Measurements from ENCODE around the gene STAT3. TPM values are rescaled to one million over a fixed set of nuclear protein-coding genes. Genes with fewer than 3 reads are reported as not detected.

The STAT3 gene
- total and polyA plus RNA-seq, 2 of the 13 experiments (the other 11 are each of a cell fraction or from before 2014, with no cell fraction given), result 61.8 to 62.4 TPM

DNA sequence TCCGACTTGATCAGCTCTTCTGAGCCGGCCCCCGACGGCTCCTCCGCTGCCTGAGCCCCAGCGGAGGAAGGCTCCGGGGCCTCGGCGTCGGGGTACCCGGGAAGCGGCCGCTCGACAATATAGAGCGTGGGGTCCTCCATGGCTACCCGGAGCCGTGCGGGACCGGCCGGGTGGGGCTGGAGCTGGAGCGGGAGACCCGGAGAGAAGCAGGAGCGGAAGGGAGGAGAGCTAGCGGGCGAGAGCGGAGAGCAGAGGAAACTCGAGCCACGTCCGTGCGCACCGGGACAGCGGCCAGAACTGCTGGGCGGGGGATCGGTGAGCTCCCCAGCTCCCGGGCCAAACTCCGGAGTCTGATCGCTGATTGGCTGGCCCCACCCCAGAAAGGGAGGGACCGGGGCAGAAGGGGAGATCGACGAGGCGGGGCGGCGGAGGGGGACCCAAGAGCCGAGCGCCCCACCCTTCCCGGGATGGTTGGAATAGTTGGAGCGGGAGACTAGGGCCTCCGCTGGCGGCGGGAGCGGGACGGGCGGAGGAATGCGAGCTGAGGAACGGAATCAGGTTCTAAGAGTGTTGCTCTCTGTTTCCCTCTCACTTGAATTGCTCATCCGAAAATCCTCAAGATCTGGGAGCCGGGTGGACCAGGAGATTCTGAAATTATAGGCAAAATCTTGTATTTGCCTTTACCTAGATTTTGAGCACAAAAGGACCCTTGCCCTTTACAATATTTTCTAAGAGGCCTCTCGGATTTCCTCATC is 34.9 kb upstream of the STAT3 start, which contains the start of gene CAVIN1 (continued):
- no peak for TF ChIP-seq THYN1 (CRISPR knock-in tag; IDR thresholded peaks at IDR 0.05; ENCODE audit: borderline replicate concordance, low read depth)
- TF ChIP-seq RAD21 (CRISPR knock-in tag; IDR thresholded peaks at IDR 0.05), result no peak
- peak; percentile 85 for TF ChIP-seq PHF21A (CRISPR knock-in tag; IDR thresholded peaks at IDR 0.05)
- TF ChIP-seq ZNF564 (CRISPR knock-in tag; IDR thresholded peaks at IDR 0.05), result 0 out of 2 replicates have a peak, but pooled peaks have one; percentile 41
- no peak for TF ChIP-seq SOX5 (CRISPR knock-in tag; IDR thresholded peaks at IDR 0.05; ENCODE audit: borderline replicate concordance)
- no peak for TF ChIP-seq NPAS2 (CRISPR knock-in tag; IDR thresholded peaks at IDR 0.05; ENCODE audit: borderline replicate concordance)
- TF ChIP-seq, protein P1, sequence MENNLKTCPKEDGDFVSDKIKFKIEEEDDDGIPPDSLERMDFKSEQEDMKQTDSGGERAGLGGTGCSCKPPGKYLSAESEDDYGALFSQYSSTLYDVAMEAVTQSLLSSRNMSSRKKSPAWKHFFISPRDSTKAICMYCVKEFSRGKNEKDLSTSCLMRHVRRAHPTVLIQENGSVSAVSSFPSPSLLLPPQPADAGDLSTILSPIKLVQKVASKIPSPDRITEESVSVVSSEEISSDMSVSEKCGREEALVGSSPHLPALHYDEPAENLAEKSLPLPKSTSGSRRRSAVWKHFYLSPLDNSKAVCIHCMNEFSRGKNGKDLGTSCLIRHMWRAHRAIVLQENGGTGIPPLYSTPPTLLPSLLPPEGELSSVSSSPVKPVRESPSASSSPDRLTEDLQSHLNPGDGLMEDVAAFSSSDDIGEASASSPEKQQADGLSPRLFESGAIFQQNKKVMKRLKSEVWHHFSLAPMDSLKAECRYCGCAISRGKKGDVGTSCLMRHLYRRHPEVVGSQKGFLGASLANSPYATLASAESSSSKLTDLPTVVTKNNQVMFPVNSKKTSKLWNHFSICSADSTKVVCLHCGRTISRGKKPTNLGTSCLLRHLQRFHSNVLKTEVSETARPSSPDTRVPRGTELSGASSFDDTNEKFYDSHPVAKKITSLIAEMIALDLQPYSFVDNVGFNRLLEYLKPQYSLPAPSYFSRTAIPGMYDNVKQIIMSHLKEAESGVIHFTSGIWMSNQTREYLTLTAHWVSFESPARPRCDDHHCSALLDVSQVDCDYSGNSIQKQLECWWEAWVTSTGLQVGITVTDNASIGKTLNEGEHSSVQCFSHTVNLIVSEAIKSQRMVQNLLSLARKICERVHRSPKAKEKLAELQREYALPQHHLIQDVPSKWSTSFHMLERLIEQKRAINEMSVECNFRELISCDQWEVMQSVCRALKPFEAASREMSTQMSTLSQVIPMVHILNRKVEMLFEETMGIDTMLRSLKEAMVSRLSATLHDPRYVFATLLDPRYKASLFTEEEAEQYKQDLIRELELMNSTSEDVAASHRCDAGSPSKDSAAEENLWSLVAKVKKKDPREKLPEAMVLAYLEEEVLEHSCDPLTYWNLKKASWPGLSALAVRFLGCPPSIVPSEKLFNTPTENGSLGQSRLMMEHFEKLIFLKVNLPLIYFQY (CRISPR knock-in tag; IDR thresholded peaks at IDR 0.05; ENCODE audit: borderline replicate concordance), result no peak; the same call in 1 of the 2 replicates
- TF ChIP-seq PAX8 (CRISPR knock-in tag; IDR thresholded peaks at IDR 0.05; ENCODE audit: borderline replicate concordance), result no peak
- no peak for TF ChIP-seq MIXL1 (CRISPR knock-in tag; IDR thresholded peaks at IDR 0.05)
- TF ChIP-seq GTF2F1 (IDR thresholded peaks at IDR 0.05; ENCODE audit: low read length), result no peak
- 0 out of 2 replicates have a peak, but pooled peaks have one; percentile 17 for TF ChIP-seq DNMT1 (CRISPR knock-in tag; IDR thresholded peaks at IDR 0.05)
- TF ChIP-seq ZSCAN20 (CRISPR knock-in tag; IDR thresholded peaks at IDR 0.05; ENCODE audit: borderline replicate concordance), result peak; percentile 90
- no peak for TF ChIP-seq ZNF251 (CRISPR knock-in tag; IDR thresholded peaks at IDR 0.05)
- TF ChIP-seq SRSF4 (IDR thresholded peaks at IDR 0.05; ENCODE audit: low read depth, low read length, poor library complexity, severe bottlenecking), result no peak
- TF ChIP-seq, protein P2, sequence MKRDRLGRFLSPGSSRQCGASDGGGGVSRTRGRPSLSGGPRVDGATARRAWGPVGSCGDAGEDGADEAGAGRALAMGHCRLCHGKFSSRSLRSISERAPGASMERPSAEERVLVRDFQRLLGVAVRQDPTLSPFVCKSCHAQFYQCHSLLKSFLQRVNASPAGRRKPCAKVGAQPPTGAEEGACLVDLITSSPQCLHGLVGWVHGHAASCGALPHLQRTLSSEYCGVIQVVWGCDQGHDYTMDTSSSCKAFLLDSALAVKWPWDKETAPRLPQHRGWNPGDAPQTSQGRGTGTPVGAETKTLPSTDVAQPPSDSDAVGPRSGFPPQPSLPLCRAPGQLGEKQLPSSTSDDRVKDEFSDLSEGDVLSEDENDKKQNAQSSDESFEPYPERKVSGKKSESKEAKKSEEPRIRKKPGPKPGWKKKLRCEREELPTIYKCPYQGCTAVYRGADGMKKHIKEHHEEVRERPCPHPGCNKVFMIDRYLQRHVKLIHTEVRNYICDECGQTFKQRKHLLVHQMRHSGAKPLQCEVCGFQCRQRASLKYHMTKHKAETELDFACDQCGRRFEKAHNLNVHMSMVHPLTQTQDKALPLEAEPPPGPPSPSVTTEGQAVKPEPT (CRISPR knock-in tag; IDR thresholded peaks at IDR 0.05; ENCODE audit: low read depth), result no peak
- TF ChIP-seq MEIS2 (CRISPR knock-in tag; IDR thresholded peaks at IDR 0.05), result peak; percentile 84; the same call in 1 of the 2 replicates
- TF ChIP-seq GABPB1 (CRISPR knock-in tag; IDR thresholded peaks at IDR 0.05), result peak; percentile 51; the same call in 1 of the 2 replicates
- no peak for TF ChIP-seq ZNF263 (CRISPR knock-in tag; IDR thresholded peaks at IDR 0.05)
- TF ChIP-seq ZNF598 (CRISPR knock-in tag; IDR thresholded peaks at IDR 0.05; ENCODE audit: borderline replicate concordance), result peak; percentile 66; the same call in 1 of the 2 replicates
